ENCODE results near the gene DNAH1. TPM values are rescaled to one million over a fixed set of nuclear protein-coding genes. Genes with fewer than 3 reads are reported as not detected.
"Not testable (repeated sequence)": the region's sequence is repeated elsewhere in the genome, so short reads cannot be mapped to it uniquely, and the experiment has no call there.

The DNAH1 gene
- total and polyA plus RNA-seq, 10 donors, result 4.9 to 35.8 (median 24.6) TPM

DNA sequence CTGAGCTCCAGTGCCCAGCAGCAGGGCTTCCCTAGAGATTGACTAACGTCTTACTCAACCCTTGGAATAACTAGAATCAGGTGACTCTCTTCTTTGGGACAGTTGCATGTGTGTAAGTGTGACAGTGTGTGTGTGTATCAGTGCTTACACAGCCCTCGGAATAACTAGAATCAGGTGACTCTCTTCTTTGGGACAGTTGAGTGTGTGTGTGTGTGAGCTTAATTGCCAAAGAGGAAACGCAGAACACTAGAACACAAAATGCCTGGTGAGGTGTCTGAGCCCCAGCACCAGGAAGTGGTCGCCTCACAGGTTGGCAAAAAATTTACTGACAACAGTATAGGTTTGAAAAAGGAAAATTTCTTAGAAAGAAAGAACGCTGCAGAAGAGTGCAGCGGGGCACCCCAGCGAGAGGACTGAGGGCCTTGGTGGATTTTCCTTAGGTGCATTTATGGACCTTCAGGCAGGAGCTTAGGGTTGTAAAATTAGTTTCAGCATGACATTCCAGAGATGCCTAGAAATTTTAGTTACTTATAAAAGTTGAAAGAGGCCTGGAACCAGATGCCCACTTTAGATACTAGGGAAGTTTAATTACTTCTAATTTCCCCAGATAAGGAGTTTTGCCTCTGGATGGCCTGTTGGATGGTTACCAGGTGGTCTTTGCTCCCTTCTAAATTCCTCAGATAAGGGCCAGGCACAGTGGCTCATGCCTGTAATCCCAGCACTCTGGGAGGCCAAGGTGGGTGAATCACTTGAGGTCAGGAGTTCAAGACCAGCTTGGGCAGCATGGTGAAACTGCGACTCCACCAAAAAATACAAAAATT is 33.9 kb upstream of the DNAH1 start:
- Histone ChIP-seq H3K27me3 (replicated peaks in 1 of 7) (no peaks in the 10 kb centered on the region), H3K4me3 (no peak overlapping the region), H3K36me3 (no peaks in the 10 kb centered on the region), H3K9me3 (no peaks in the 10 kb centered on the region), H3K4me1 (peaks cover 17 to 75% (median 42%) of the 10 kb centered on the region in 6 donors), H3K27ac (peak overlapping the region; percentile 29 to 74 (median 62))
- peak; percentile 72 for DNase-seq
- TF ChIP-seq CTCF (IDR thresholded peaks at IDR 0.05 in 8 of 11, conservative IDR thresholded peaks at IDR 0.05 in 3 of 11) (no peak), POLR2A (IDR thresholded peaks at IDR 0.05) (no peak), POLR2AphosphoS5 (IDR thresholded peaks at IDR 0.05) (no peak)
- intact Hi-C loops (cut with DNase I; ENCODE audit: low total_unique reads), result no loop called here
- WGBS, 5 donors, result 39 to 60% (median 40%) methylated on average over 8 of the region's 8 CpGs

DNA sequence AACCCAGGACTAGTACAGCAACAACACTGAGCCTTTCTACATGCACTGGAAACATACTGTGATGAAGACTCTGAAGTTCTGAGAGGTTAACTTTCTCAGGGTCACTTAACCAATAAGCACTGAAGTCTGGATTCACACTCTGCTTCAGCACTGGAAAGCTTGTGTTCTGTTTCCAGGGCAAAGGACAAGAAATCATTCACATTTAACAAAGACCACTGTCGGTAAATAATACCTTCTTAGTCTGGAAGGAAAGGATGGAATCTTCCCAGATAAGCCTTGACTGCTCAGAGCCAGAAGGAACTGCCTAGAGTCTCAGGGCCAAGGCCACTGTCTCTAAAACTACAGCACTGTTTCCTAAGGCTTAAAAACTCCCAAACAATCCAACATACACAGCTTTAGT is 32.8 kb upstream of the DNAH1 start:
- no peaks in the 10 kb centered on the region for H3K36me3 ChIP-seq
- TF ChIP-seq CTCF (IDR thresholded peaks at IDR 0.05 in 8 of 11, conservative IDR thresholded peaks at IDR 0.05 in 3 of 11), result no peak
- no peak for TF ChIP-seq POLR2A (IDR thresholded peaks at IDR 0.05)
- TF ChIP-seq POLR2AphosphoS5 (IDR thresholded peaks at IDR 0.05), result no peak
- no peak overlapping the region for H3K4me3 ChIP-seq
- intact Hi-C loops (cut with DNase I; ENCODE audit: low total_unique reads), result no loop called here
- H3K27ac ChIP-seq, result peak overlapping the region in 5 of 8 donors; percentile 50 to 74 (median 74)
- H3K27me3 ChIP-seq (replicated peaks in 1 of 7), result no peaks in the 10 kb centered on the region
- 75 to 87% (median 80%) methylated on average over 1 of the region's 1 CpG for WGBS, 5 donors
- peaks cover 17 to 76% (median 41%) of the 10 kb centered on the region in 6 donors for H3K4me1 ChIP-seq
- DNase-seq, result no peak
- H3K9me3 ChIP-seq, result no peaks in the 10 kb centered on the region

DNA sequence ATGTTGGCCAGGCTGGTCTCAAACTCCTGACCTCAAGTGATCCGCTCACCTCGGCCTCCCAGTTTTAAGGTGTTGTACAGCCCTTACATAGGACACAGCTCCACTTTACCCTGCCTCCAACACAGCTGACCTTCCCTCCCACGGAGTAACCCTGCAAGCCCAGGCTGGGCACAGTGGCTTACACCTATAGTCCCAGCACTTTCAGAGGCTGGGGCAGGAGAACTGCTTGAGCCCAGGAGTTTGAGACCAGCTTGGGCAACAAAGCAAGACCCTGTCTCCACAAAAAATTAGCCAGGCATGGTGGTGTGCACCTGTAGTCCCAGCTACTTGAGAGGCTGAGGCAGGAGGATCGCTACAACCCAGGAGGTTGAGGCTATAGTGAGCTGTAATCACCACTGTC is 32.1 kb upstream of the DNAH1 start:
- peaks cover 17 to 80% (median 46%) of the 10 kb centered on the region in 6 donors for H3K4me1 ChIP-seq
- 89 to 97% (median 93%) methylated on average over 4 of the region's 4 CpGs for WGBS, 5 donors
- intact Hi-C loops (cut with DNase I; ENCODE audit: low total_unique reads); H3K9me3 ChIP-seq; H3K27me3 ChIP-seq (replicated peaks in 1 of 7); H3K36me3 ChIP-seq; H3K4me3 ChIP-seq: not testable (repeated sequence)
- peak; percentile 47 for DNase-seq
- H3K27ac ChIP-seq, result peak overlapping the region in 2 of 8 donors; percentile 16 to 74

- TF ChIP-seq CTCF (IDR thresholded peaks at IDR 0.05 in 8 of 11, conservative IDR thresholded peaks at IDR 0.05 in 3 of 11), result no peak
- no peak for TF ChIP-seq POLR2A (IDR thresholded peaks at IDR 0.05)
- TF ChIP-seq POLR2AphosphoS5 (IDR thresholded peaks at IDR 0.05), result no peak
- DNase-seq, result peak; percentile 70
- Histone ChIP-seq H3K9me3 (no peaks in the 10 kb centered on the region), H3K36me3 (peaks cover 0 to 18% (median 12%) of the 10 kb centered on the region in 6 donors), H3K4me1 (peaks cover 9 to 79% (median 39%) of the 10 kb centered on the region in 6 donors), H3K4me3 (peak overlapping the region in 5 of 8 donors; percentile 60 to 84 (median 73)), H3K27me3 (replicated peaks in 1 of 7) (no peaks in the 10 kb centered on the region), H3K27ac (peak overlapping the region; percentile 95 to 100 (median 100))
- intact Hi-C loops (cut with DNase I; ENCODE audit: low total_unique reads), result no loop called here
- WGBS, 5 donors, result 75 to 89% (median 81%) methylated on average over 8 of the region's 8 CpGs
Measured at GRCh38 chr3:52286777-52287110, 29.4 kb upstream of the DNAH1 start.
